PC-9 (cell line): Measurements from ENCODE around the gene NBEA. TPM values are rescaled to one million over a fixed set of nuclear protein-coding genes. Genes with fewer than 3 reads are reported as not detected.

Experiments
- BruUV-seq: library from RNA; stranded (reverse); fragments of 400-500 nt; replicated peaks from 2 replicates; lab custom pipeline; 2021; lab: Mats Ljungman, UMichigan
- CTCF ChIA-PET: fragments of 300-600 bp; sonication (Branson Sonifier 250); formaldehyde crosslinking; loops from one replicate; lab custom pipeline; 2022; ENCODE audit warnings: antibody characterized with exemption; lab: Charles Lee
- POLR2A ChIA-PET: fragments of 300-600 bp; sonication (Branson Sonifier 250); formaldehyde crosslinking; loops from one replicate; lab custom pipeline; 2022; ENCODE audit warnings: antibody characterized with exemption; ENCODE audit not compliant: unreplicated experiment; lab: Charles Lee
- DNase-seq, 2 experiments: peaks; one replicate each; pipeline versions ENCODE4 v3.0.0 to v3.0.0-alpha.2; 2015 to 2022; ENCODE audit warnings: mixed read lengths in 1 of 2
- H2AFZ ChIP-seq: fragments of 200-600 bp; sonication (generic); 2 replicates; pipeline ENCODE4 v1.8.1; 2017; ENCODE audit warnings: antibody characterized with exemption
- H3F3A ChIP-seq: fragments of 200-600 bp; sonication (generic); 2 replicates; pipeline ENCODE4 v1.8.1; 2017; ENCODE audit warnings: antibody characterized with exemption, mild to moderate bottlenecking, low read depth; ENCODE audit not compliant: insufficient read depth
- H3K27ac ChIP-seq: fragments of 200-600 bp; sonication (generic); 2 replicates; pipeline ENCODE4 v1.6.1; 2016; ENCODE audit warnings: mixed run types
- H3K27me3 ChIP-seq: fragments of 200-600 bp; sonication (generic); 2 replicates; pipeline ENCODE4 v1.6.1; 2016; ENCODE audit warnings: low read depth, mixed run types; ENCODE audit not compliant: insufficient read depth
- H3K36me3 ChIP-seq: fragments of 200-600 bp; sonication (generic); 2 replicates; pipeline ENCODE4 v1.6.1; 2016; ENCODE audit warnings: low read depth, mixed run types
- H3K4me1 ChIP-seq: fragments of 200-600 bp; sonication (generic); replicated peaks from 2 replicates; pipeline ENCODE4 v1.6.1; 2016; ENCODE audit warnings: mixed run types; ENCODE audit not compliant: insufficient read depth
- H3K4me2 ChIP-seq: fragments of 200-600 bp; sonication (generic); 2 replicates; pipeline ENCODE4 v1.6.1; 2017; ENCODE audit warnings: mixed run types
- H3K4me3 ChIP-seq: fragments of 200-600 bp; sonication (generic); 2 replicates; pipeline ENCODE4 v1.6.1; 2016; ENCODE audit warnings: mixed run types
- H3K79me2 ChIP-seq: fragments of 200-600 bp; sonication (generic); 2 replicates; pipeline ENCODE4 v1.6.1; 2017; ENCODE audit warnings: low read depth, mixed run types
- H3K9me2 ChIP-seq: fragments of 200-600 bp; sonication (generic); 2 replicates; pipeline ENCODE4 v1.8.1; 2017; ENCODE audit warnings: mild to moderate bottlenecking; ENCODE audit not compliant: insufficient read depth
- H3K9me3 ChIP-seq: fragments of 200-600 bp; sonication (generic); 2 replicates; pipeline ENCODE4 v1.8.1; 2016; ENCODE audit warnings: low read depth; ENCODE audit not compliant: insufficient read depth
- H4K20me1 ChIP-seq: fragments of 200-600 bp; sonication (generic); 2 replicates; pipeline ENCODE4 v1.8.1; 2017; ENCODE audit not compliant: insufficient read depth
- EZH2 ChIP-seq: fragments of 200-600 bp; sonication (generic); IDR thresholded peaks from 2 replicates; pipeline ENCODE4 v1.8.0; 2017; ENCODE audit warnings: antibody characterized with exemption, low read depth
- intact Hi-C: fragments of 100-400 bp; cut with micrococcal nuclease; formaldehyde crosslinking; loops from one replicate; pipeline ENCODE4 v1.10.0; 2022; ENCODE audit not compliant: unreplicated experiment
- total RNA-seq: library from RNA; stranded (reverse); gene quantifications from 2 replicates; pipeline ENCODE4 v1.2.3, GENCODE V29; 2021
- TF ChIP-seq, protein P1 (sequence below): fragments of 200-600 bp; sonication (generic); conservative IDR thresholded peaks from 2 replicates; pipeline ENCODE4 v1.6.1; 2017; ENCODE audit warnings: mixed run types, antibody characterized with exemption, mild to moderate bottlenecking, moderate library complexity

The NBEA gene
- total RNA-seq, 1 experiment from 2014 or later, result 4.0 TPM

DNA sequence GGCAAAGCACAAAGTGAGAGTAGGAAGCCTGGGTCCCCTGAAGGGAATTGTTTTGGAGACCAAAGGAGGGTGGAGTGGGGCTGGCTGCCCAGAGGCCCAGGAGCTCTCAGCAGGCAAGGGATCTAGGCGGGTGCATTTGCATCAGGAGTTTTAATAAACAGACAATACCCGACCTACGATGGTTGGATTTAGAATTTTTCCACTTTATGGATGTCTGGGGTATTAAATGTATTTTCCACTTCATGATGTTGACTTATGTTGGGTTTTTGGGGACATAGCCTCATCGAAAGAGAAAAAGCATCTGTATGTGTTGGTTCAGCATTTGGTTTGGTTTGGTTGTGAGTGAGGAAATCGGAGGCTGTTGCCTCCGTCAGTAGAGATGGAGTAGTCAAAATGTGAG, 739.6 kb downstream of the NBEA start:
- no peaks in the 10 kb centered on the region for H3K9me3 ChIP-seq
- H3K4me2 ChIP-seq, result no peak overlapping the region
- H3F3A ChIP-seq, result no peaks in the 10 kb centered on the region
- H3K27me3 ChIP-seq, result no peaks in the 10 kb centered on the region
- H3K36me3 ChIP-seq, result no peaks in the 10 kb centered on the region
- H3K27ac ChIP-seq, result no peak overlapping the region
- DNase-seq, result no peak
- intact Hi-C loops, result no loop called here
- H2AFZ ChIP-seq, result no peak overlapping the region
- TF ChIP-seq EZH2, result no peak
- TF ChIP-seq, protein P1, sequence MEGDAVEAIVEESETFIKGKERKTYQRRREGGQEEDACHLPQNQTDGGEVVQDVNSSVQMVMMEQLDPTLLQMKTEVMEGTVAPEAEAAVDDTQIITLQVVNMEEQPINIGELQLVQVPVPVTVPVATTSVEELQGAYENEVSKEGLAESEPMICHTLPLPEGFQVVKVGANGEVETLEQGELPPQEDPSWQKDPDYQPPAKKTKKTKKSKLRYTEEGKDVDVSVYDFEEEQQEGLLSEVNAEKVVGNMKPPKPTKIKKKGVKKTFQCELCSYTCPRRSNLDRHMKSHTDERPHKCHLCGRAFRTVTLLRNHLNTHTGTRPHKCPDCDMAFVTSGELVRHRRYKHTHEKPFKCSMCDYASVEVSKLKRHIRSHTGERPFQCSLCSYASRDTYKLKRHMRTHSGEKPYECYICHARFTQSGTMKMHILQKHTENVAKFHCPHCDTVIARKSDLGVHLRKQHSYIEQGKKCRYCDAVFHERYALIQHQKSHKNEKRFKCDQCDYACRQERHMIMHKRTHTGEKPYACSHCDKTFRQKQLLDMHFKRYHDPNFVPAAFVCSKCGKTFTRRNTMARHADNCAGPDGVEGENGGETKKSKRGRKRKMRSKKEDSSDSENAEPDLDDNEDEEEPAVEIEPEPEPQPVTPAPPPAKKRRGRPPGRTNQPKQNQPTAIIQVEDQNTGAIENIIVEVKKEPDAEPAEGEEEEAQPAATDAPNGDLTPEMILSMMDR, result no peak
- no peak overlapping the region for H3K4me3 ChIP-seq
- H4K20me1 ChIP-seq, result no peaks in the 10 kb centered on the region
- no TSS peak for BruUV-seq
- H3K79me2 ChIP-seq, result no peaks in the 10 kb centered on the region
- no peaks in the 10 kb centered on the region for H3K9me2 ChIP-seq
- no peaks in the 10 kb centered on the region for H3K4me1 ChIP-seq
- ChIA-PET POLR2A (no interaction called here), CTCF (no interaction called here)

DNA sequence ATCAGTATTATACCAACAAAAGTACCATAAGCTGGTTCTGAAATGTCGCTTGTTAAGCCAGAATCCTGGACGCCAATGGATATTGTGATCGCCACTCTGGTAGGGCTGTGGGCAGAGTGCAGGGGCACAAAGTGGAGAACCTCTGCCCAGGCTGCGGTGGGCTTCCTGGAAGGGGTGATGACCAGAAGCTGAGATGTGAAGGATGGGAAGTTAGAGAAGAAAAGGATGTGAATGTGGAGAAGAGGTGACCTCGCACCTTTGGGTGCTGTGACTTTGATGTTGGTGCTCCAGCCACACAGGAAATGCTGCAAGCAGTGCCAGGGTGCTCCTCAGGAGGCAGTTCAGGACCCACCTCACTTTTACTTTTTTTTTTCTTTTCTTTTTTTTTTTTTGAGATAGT, 742.4 kb downstream of the NBEA start:
- Histone ChIP-seq H3F3A (no peaks in the 10 kb centered on the region), H3K4me1 (no peaks in the 10 kb centered on the region), H3K27me3 (no peaks in the 10 kb centered on the region), H3K4me2 (no peak overlapping the region), H3K27ac (no peak overlapping the region), H3K9me3 (no peaks in the 10 kb centered on the region), H3K4me3 (no peak overlapping the region), H2AFZ (no peak overlapping the region), H3K9me2 (no peaks in the 10 kb centered on the region), H3K79me2 (no peaks in the 10 kb centered on the region), H3K36me3 (no peaks in the 10 kb centered on the region), H4K20me1 (no peaks in the 10 kb centered on the region)
- ChIA-PET CTCF (no interaction called here), POLR2A (no interaction called here)
- TF ChIP-seq, protein P1, result no peak
- no peak for TF ChIP-seq EZH2
- DNase-seq, result no peak
- intact Hi-C loops, result no loop called here
- no TSS peak for BruUV-seq

DNA sequence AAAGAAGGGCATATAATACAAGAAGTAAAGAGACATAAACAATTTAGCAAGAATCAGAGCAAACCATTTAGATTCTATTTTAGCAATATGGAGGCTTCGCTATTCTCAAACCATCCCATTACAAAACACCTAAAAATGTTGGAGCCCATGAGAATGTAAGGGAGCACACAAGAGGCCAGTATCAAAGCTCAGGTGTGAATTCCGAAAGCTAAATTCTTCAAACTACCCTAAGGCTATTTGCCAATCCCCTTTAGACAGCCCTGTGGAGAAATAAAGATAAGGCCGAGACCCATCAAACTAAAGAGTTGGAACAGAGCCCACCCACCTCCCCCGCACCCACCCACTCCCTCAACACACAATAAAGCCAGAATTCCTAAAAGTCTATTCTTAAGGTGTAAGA, 745.3 kb downstream of the NBEA start:
- Histone ChIP-seq H3K79me2 (no peaks in the 10 kb centered on the region), H3K4me1 (no peaks in the 10 kb centered on the region), H3K4me3 (no peak overlapping the region), H3K27ac (no peak overlapping the region), H3F3A (no peaks in the 10 kb centered on the region), H4K20me1 (no peaks in the 10 kb centered on the region), H3K9me2 (no peaks in the 10 kb centered on the region), H3K4me2 (no peak overlapping the region), H3K36me3 (no peaks in the 10 kb centered on the region), H3K9me3 (no peaks in the 10 kb centered on the region), H3K27me3 (no peaks in the 10 kb centered on the region), H2AFZ (no peak overlapping the region)
- POLR2A ChIA-PET, result no interaction called here
- no peak for DNase-seq
- BruUV-seq, result no TSS peak
- intact Hi-C loops, result no loop called here
- CTCF ChIA-PET, result interaction anchor here (0.7 kb wide), 1 partner anchor 61 kb away, joined by 5 read pairs; no protein-coding TSS in a partner anchor
- TF ChIP-seq, protein P1, result no peak
- TF ChIP-seq EZH2, result no peak
